OCI-LY3 (cell line): ENCODE data around the gene LMBRD2.

ENCODE experiments used
- EZH2phosphoT487 ChIP-seq: fragments of 200-600 bp; shearing (Covaris generic); IDR thresholded peaks from 2 replicates; pipeline ENCODE4 v1.6.1; 2018; ENCODE audit warnings: antibody characterized with exemption, mixed run types, low read depth
- TF ChIP-seq, protein P1 (sequence below): fragments of 200-600, 300-600 bp; sonication (generic); IDR thresholded peaks from 2 replicates; pipeline ENCODE4 v1.5.1; 2014; ENCODE audit warnings: antibody characterized with exemption, low read length, low read depth

DNA sequence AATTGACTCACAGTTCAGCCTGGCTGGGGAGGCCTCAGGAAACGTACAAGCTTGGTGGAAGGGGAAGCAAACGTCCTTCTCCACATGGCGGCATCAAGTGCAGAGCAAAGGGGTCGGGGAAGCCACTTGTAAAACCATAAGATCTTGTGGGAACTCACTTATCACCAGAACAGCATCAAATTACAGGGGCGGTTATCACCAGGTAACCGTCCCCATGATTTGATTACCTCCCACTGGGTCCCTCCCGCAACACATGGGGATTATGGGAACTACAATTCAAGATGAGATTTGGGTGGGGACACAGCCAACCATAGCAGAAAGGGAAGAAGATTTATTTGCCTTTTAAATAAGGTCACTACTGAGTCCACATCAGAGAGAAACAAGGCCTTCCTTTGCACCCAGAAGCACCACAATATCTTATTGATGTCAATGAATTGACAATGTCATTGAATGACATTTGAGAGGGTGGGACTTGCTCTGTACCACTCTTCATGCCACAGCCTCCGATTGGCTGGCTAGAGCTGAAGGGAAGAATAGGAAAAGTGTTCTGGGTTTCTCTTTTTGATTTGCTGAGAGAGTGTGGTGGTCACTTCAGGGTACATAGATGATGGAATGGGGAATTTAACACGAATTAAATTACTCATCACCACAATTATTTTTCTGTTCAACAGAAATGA is 11.3 kb upstream of the LMBRD2 start:
- TF ChIP-seq, protein P1, sequence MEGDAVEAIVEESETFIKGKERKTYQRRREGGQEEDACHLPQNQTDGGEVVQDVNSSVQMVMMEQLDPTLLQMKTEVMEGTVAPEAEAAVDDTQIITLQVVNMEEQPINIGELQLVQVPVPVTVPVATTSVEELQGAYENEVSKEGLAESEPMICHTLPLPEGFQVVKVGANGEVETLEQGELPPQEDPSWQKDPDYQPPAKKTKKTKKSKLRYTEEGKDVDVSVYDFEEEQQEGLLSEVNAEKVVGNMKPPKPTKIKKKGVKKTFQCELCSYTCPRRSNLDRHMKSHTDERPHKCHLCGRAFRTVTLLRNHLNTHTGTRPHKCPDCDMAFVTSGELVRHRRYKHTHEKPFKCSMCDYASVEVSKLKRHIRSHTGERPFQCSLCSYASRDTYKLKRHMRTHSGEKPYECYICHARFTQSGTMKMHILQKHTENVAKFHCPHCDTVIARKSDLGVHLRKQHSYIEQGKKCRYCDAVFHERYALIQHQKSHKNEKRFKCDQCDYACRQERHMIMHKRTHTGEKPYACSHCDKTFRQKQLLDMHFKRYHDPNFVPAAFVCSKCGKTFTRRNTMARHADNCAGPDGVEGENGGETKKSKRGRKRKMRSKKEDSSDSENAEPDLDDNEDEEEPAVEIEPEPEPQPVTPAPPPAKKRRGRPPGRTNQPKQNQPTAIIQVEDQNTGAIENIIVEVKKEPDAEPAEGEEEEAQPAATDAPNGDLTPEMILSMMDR: no peak
- no peak for TF ChIP-seq EZH2phosphoT487
